SK-N-SH treated with all-trans-retinoic acid at 6 μM for 48 hours (cell line): ENCODE results near the gene ACSL6.

ENCODE experiments used
- CSDC2 ChIP-seq: fragments of 250-450 bp; sonication (Bioruptor Pico); IDR thresholded peaks from 2 replicates; pipeline ENCODE4 v1.5.0; 2020; ENCODE audit warnings: mild to moderate bottlenecking, moderate library complexity
- ESRRG ChIP-seq: fragments of 250-450 bp; sonication (Bioruptor Pico); IDR thresholded peaks from 2 replicates; pipeline ENCODE4 v1.6.1; 2021; ENCODE audit warnings: mild to moderate bottlenecking
- GLIS3 ChIP-seq: fragments of 250-450 bp; sonication (Bioruptor Pico); IDR thresholded peaks from 2 replicates; pipeline ENCODE4 v1.5.0; 2020; ENCODE audit warnings: mild to moderate bottlenecking, moderate library complexity
- OSR1 ChIP-seq: fragments of 250-450 bp; sonication (Bioruptor Pico); IDR thresholded peaks from 2 replicates; pipeline ENCODE4 v1.8.0; 2022; ENCODE audit warnings: moderate library complexity, mild to moderate bottlenecking, inconsistent platforms
- PATZ1 ChIP-seq: fragments of 250-450 bp; sonication (Bioruptor Pico); IDR thresholded peaks from 2 replicates; pipeline ENCODE4 v1.8.0; 2020; ENCODE audit warnings: mild to moderate bottlenecking, moderate library complexity, borderline replicate concordance
- PPARA ChIP-seq: fragments of 250-450 bp; sonication (Bioruptor Pico); IDR thresholded peaks from 2 replicates; pipeline ENCODE4 v1.5.0; 2020; ENCODE audit warnings: mild to moderate bottlenecking, borderline replicate concordance
- SNAI2 ChIP-seq: fragments of 250-450 bp; sonication (Bioruptor Pico); IDR thresholded peaks from 2 replicates; pipeline ENCODE4 v1.5.0; 2020; ENCODE audit warnings: mild to moderate bottlenecking, moderate library complexity
- TOX ChIP-seq: fragments of 250-450 bp; sonication (Bioruptor Pico); IDR thresholded peaks from 2 replicates; pipeline ENCODE4 v1.8.0; 2021; ENCODE audit warnings: mild to moderate bottlenecking, moderate library complexity, borderline replicate concordance
- ZFP3 ChIP-seq: fragments of 250-450 bp; sonication (Bioruptor Pico); IDR thresholded peaks from 2 replicates; pipeline ENCODE4 v1.5.0; 2020; ENCODE audit warnings: mild to moderate bottlenecking, moderate library complexity
- ZFP30 ChIP-seq: fragments of 450-650 bp; formaldehyde crosslinking; IDR thresholded peaks from 2 replicates; pipeline ENCODE4 v1.5.0; 2022; ENCODE audit warnings: mild to moderate bottlenecking, moderate library complexity
- ZNF565 ChIP-seq: fragments of 450-650 bp; formaldehyde crosslinking; conservative IDR thresholded peaks from 2 replicates; pipeline ENCODE4 v1.5.0; 2020; ENCODE audit warnings: low read depth, mild to moderate bottlenecking, moderate library complexity
- ZNF8 ChIP-seq: fragments of 450-650 bp; formaldehyde crosslinking; IDR thresholded peaks from 2 replicates; pipeline ENCODE4 v1.5.0; 2020; ENCODE audit warnings: mild to moderate bottlenecking, moderate library complexity
- TF ChIP-seq, protein P1 (sequence below): fragments of 250-450 bp; sonication (Bioruptor Pico); IDR thresholded peaks from 2 replicates; pipeline ENCODE4 v1.5.1; 2020; ENCODE audit warnings: low read depth, mild to moderate bottlenecking, moderate library complexity
- TF ChIP-seq, protein P2 (sequence below): fragments of 250-450 bp; sonication (Bioruptor Pico); IDR thresholded peaks from 2 replicates; pipeline ENCODE4 v1.5.0; 2020; ENCODE audit warnings: mild to moderate bottlenecking, moderate library complexity

- TF ChIP-seq ZNF565 (CRISPR knock-in tag) (no peak), PPARA (CRISPR knock-in tag) (no peak), CSDC2 (no peak), ZFP30 (CRISPR knock-in tag) (no peak), PATZ1 (no peak), ESRRG (CRISPR knock-in tag) (no peak), OSR1 (no peak), ZFP3 (no peak), SNAI2 (CRISPR knock-in tag) (no peak), ZNF8 (CRISPR knock-in tag) (no peak), GLIS3 (CRISPR knock-in tag) (no peak), TOX (CRISPR knock-in tag) (no peak)
- TF ChIP-seq, protein P1, sequence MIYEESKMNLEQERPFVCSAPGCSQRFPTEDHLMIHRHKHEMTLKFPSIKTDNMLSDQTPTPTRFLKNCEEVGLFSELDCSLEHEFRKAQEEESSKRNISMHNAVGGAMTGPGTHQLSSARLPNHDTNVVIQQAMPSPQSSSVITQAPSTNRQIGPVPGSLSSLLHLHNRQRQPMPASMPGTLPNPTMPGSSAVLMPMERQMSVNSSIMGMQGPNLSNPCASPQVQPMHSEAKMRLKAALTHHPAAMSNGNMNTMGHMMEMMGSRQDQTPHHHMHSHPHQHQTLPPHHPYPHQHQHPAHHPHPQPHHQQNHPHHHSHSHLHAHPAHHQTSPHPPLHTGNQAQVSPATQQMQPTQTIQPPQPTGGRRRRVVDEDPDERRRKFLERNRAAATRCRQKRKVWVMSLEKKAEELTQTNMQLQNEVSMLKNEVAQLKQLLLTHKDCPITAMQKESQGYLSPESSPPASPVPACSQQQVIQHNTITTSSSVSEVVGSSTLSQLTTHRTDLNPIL (CRISPR knock-in tag) = no peak
- TF ChIP-seq, protein P2, sequence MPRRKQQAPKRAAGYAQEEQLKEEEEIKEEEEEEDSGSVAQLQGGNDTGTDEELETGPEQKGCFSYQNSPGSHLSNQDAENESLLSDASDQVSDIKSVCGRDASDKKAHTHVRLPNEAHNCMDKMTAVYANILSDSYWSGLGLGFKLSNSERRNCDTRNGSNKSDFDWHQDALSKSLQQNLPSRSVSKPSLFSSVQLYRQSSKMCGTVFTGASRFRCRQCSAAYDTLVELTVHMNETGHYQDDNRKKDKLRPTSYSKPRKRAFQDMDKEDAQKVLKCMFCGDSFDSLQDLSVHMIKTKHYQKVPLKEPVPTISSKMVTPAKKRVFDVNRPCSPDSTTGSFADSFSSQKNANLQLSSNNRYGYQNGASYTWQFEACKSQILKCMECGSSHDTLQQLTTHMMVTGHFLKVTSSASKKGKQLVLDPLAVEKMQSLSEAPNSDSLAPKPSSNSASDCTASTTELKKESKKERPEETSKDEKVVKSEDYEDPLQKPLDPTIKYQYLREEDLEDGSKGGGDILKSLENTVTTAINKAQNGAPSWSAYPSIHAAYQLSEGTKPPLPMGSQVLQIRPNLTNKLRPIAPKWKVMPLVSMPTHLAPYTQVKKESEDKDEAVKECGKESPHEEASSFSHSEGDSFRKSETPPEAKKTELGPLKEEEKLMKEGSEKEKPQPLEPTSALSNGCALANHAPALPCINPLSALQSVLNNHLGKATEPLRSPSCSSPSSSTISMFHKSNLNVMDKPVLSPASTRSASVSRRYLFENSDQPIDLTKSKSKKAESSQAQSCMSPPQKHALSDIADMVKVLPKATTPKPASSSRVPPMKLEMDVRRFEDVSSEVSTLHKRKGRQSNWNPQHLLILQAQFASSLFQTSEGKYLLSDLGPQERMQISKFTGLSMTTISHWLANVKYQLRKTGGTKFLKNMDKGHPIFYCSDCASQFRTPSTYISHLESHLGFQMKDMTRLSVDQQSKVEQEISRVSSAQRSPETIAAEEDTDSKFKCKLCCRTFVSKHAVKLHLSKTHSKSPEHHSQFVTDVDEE (CRISPR knock-in tag) = no peak
These were observed 30.8 kb downstream of the ACSL6 start for GRCh38 chr5:131980696-131981095.
